HG02938 (cell line): ENCODE measurements around the gene TTC1.

ENCODE experiments used
- ATAC-seq: cut with Tn5 transposase; IDR thresholded peaks from one replicate; pipeline ENCODE4 v1.9.1; 2021; ENCODE audit warnings: mild to moderate bottlenecking, moderate library complexity; ENCODE audit not compliant: unreplicated experiment

Gene TTC1

GRCh38 chr5:160082614-160083500 lies 73.9 kb downstream of the TTC1 start:
- ATAC-seq, result no peak

- no peak for ATAC-seq
Measured at GRCh38 chr5:160083501-160083900, 74.6 kb downstream of the TTC1 start.

GRCh38 chr5:160084144-160084543 lies 75.2 kb downstream of the TTC1 start:
- no peak for ATAC-seq

- ATAC-seq, result no peak
Measured at GRCh38 chr5:160087199-160087598, 78.3 kb downstream of the TTC1 start.

GRCh38 chr5:160088805-160089204 lies 79.9 kb downstream of the TTC1 start:
- no peak for ATAC-seq

- no peak for ATAC-seq
Measured at GRCh38 chr5:160089531-160089930, 80.6 kb downstream of the TTC1 start.

GRCh38 chr5:160090059-160090458 lies 81.1 kb downstream of the TTC1 start:
- ATAC-seq, result no peak

GRCh38 chr5:160092514-160092913 lies 83.6 kb downstream of the TTC1 start:
- no peak for ATAC-seq

GRCh38 chr5:160092960-160093707 lies 84.2 kb downstream of the TTC1 start:
- peak; percentile 76 for ATAC-seq

GRCh38 chr5:160096178-160096577 lies 87.2 kb downstream of the TTC1 start:
- no peak for ATAC-seq

- ATAC-seq, result no peak
Measured at GRCh38 chr5:160097991-160098390, 89.1 kb downstream of the TTC1 start.

- peak; percentile 73 for ATAC-seq
Measured at GRCh38 chr5:160105686-160106360, 96.9 kb downstream of the TTC1 start.

- ATAC-seq, result no peak
Measured at GRCh38 chr5:160108124-160108523, 99.2 kb downstream of the TTC1 start.
